Measurements from ENCODE around the gene ADAMTSL3. TPM values are rescaled to one million over a fixed set of nuclear protein-coding genes. Genes with fewer than 3 reads are reported as not detected.

The ADAMTSL3 gene
- total and polyA plus RNA-seq, 2 of the 4 experiments (the other 2 are of a cell fraction) = under 0.01 to 0.02 TPM

GRCh38 chr15:83626171-83626802, 27.6 kb upstream of the ADAMTSL3 start:
- 50% methylated on average over 1 of the region's 2 CpGs; no CpG with 5 or more reads in 1 of the 2 experiments for WGBS, 2 experiments (ENCODE audit: extremely low coverage in 2 of 2, insufficient read length in 1 of 2)
- no peak for ATAC-seq (ENCODE audit: low read depth)
- no peak overlapping the region for H4K91ac ChIP-seq (ENCODE audit: insufficient read depth, low read depth, low read length)
- TF ChIP-seq CTCF (conservative IDR thresholded peaks at IDR 0.05; ENCODE audit: low read depth, low read length) (no peak), FOS (IDR thresholded peaks at IDR 0.05; ENCODE audit: low read depth, low read length) (no peak), MAFK (IDR thresholded peaks at IDR 0.05; ENCODE audit: low read depth, low read length) (no peak), POLR2A (IDR thresholded peaks at IDR 0.05; ENCODE audit: low read depth, low read length) (no peak), CEBPB (IDR thresholded peaks at IDR 0.05; ENCODE audit: low read depth, low read length) (no peak), NFE2L2 (IDR thresholded peaks at IDR 0.05; ENCODE audit: low read depth, low read length) (no peak), BHLHE40 (IDR thresholded peaks at IDR 0.05; ENCODE audit: low read depth, low read length) (no peak), RFX5 (IDR thresholded peaks at IDR 0.05; ENCODE audit: low read depth, low read length) (no peak), ELK1 (IDR thresholded peaks at IDR 0.05; ENCODE audit: borderline replicate concordance, low read depth, low read length) (no peak), CHD1 (IDR thresholded peaks at IDR 0.05; ENCODE audit: low read depth, low read length) (no peak), MXI1 (IDR thresholded peaks at IDR 0.05; ENCODE audit: borderline replicate concordance, low read depth, low read length) (no peak), SMC3 (IDR thresholded peaks at IDR 0.05; ENCODE audit: low read depth, low read length) (no peak)
- TF ChIP-seq, protein P1, sequence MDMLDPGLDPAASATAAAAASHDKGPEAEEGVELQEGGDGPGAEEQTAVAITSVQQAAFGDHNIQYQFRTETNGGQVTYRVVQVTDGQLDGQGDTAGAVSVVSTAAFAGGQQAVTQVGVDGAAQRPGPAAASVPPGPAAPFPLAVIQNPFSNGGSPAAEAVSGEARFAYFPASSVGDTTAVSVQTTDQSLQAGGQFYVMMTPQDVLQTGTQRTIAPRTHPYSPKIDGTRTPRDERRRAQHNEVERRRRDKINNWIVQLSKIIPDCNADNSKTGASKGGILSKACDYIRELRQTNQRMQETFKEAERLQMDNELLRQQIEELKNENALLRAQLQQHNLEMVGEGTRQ (IDR thresholded peaks at IDR 0.05; ENCODE audit: low read depth, low read length) = no peak
- CTCF ChIA-PET = no interaction called here
- no peak overlapping the region for H4K8ac ChIP-seq (ENCODE audit: low read depth in 2 of 2, low read length in 2 of 2)
- H3K27me3 ChIP-seq (ENCODE audit: control insufficient read depth, insufficient read depth, low read length) = no peaks in the 10 kb centered on the region
- BruUV-seq (replicated peaks) = no TSS peak
- H2BK120ac ChIP-seq (ENCODE audit: low read depth, low read length) = no peak overlapping the region
- H3K36me3 ChIP-seq (ENCODE audit: control insufficient read depth, insufficient read depth, low read length) = no peaks in the 10 kb centered on the region
- DNase-seq = no peak
- dilution Hi-C loops (cut with HindIII; ENCODE audit: low sequenced_read_pairs, unreplicated experiment) = no loop called here
- no peak overlapping the region for H4K5ac ChIP-seq (ENCODE audit: low read depth, low read length)
- no peaks in the 10 kb centered on the region for H4K20me1 ChIP-seq (ENCODE audit: insufficient read depth, low read length)
- no peak overlapping the region for H3K27ac ChIP-seq (ENCODE audit: insufficient read depth, low read length)
- no peak overlapping the region for H2BK5ac ChIP-seq (ENCODE audit: low read depth, low read length, poor library complexity, severe bottlenecking)
- no peak overlapping the region for H3K56ac ChIP-seq (ENCODE audit: extremely low read depth, insufficient read depth, low read length)
- intact Hi-C loops (cut with micrococcal nuclease) = no loop called here
- no peak overlapping the region for H2AFZ ChIP-seq (replicated peaks; ENCODE audit: low read length, poor library complexity)
- no peaks in the 10 kb centered on the region for H3K4me1 ChIP-seq (ENCODE audit: control insufficient read depth, insufficient read depth, low read length)
- POLR2A ChIA-PET (ENCODE audit: unreplicated experiment) = no interaction called here
- no peak overlapping the region for H3K9ac ChIP-seq (ENCODE audit: low read depth, low read length)
- in situ Hi-C loops (cut with MboI; ENCODE audit: low sequenced_read_pairs) = no loop called here
- H3K4me3 ChIP-seq (ENCODE audit: insufficient read depth, low read depth, low read length) = no peak overlapping the region
- H3K4ac ChIP-seq (ENCODE audit: low read depth, low read length) = no peak overlapping the region
- H2AK9ac ChIP-seq (replicated peaks; ENCODE audit: low read depth, low read length, poor library complexity) = no peak overlapping the region
- no peaks in the 10 kb centered on the region; the same call in 1 of the 2 replicates for H3K9me3 ChIP-seq (ENCODE audit: control insufficient read depth, insufficient read depth, low read length)
- H3K23ac ChIP-seq (ENCODE audit: low read depth, low read length) = no peak overlapping the region
- no peak overlapping the region for H3K14ac ChIP-seq (replicated peaks; ENCODE audit: low read depth, low read length)
- no peak overlapping the region for H2BK15ac ChIP-seq (ENCODE audit: low read depth, low read length)
- no peak overlapping the region for H2AK5ac ChIP-seq (ENCODE audit: low read depth, low read length)
- H3K4me2 ChIP-seq (ENCODE audit: low read depth, low read length) = no peak overlapping the region
- no peak overlapping the region for H2BK20ac ChIP-seq (ENCODE audit: low read depth, low read length)
- no peaks in the 10 kb centered on the region for H3K9me1 ChIP-seq (ENCODE audit: insufficient read depth, low read length)
- H3K18ac ChIP-seq (ENCODE audit: low read depth, low read length) = no peak overlapping the region
- H3K79me1 ChIP-seq (ENCODE audit: low read depth in 1 of 2, low read length in 2 of 2) = no peaks in the 10 kb centered on the region
